IMR-90 (cell line): ENCODE data around the gene DPYSL3. TPM values are rescaled to one million over a fixed set of nuclear protein-coding genes. Genes with fewer than 3 reads are reported as not detected.

ENCODE experiments used
- ATAC-seq: fragments of 200-7000 bp; cut with Tn5 transposase; 2 replicates; pipeline ENCODE4 v1.9.1; 2020; ENCODE audit warnings: low read depth, mild to moderate bottlenecking, moderate library complexity
- BruUV-seq: library from RNA; stranded (reverse); fragments of 400-500 nt; replicated peaks from 2 replicates; lab custom pipeline; 2021; lab: Mats Ljungman, UMichigan
- CTCF ChIA-PET: fragments of 300-600 bp; formaldehyde crosslinking; extraction: SDS; loops from one replicate; lab custom pipeline; 2021; ENCODE audit warnings: antibody characterized with exemption; lab: Yijun Ruan, JAX
- POLR2A ChIA-PET: fragments of 300-600 bp; sonication (Branson Sonifier 250); formaldehyde crosslinking; loops from one replicate; lab custom pipeline; 2022; ENCODE audit warnings: antibody characterized with exemption; ENCODE audit not compliant: unreplicated experiment; lab: Charles Lee
- DNase-seq: peaks from one replicate; pipeline ENCODE4 v3.0.0; 2013
- H2AFZ ChIP-seq: replicated peaks from 2 replicates; pipeline ENCODE3; 2013; ENCODE audit warnings: low read length, mild to moderate bottlenecking; ENCODE audit not compliant: poor library complexity
- H2AK5ac ChIP-seq: 2 replicates; pipeline ENCODE4 v1.6.1; 2013; ENCODE audit warnings: low read depth, low read length, inconsistent platforms
- H2AK9ac ChIP-seq: replicated peaks from 2 replicates; pipeline ENCODE3; 2013; ENCODE audit warnings: mild to moderate bottlenecking, low read depth, low read length, moderate library complexity; ENCODE audit not compliant: poor library complexity
- H2BK120ac ChIP-seq: 2 replicates; pipeline ENCODE4 v1.6.1; 2013; ENCODE audit warnings: low read depth, low read length, inconsistent platforms
- H2BK15ac ChIP-seq: 3 replicates; pipeline ENCODE4 v1.6.1; 2013; ENCODE audit warnings: low read depth, low read length, inconsistent platforms
- H2BK20ac ChIP-seq: 2 replicates; pipeline ENCODE4 v1.6.1; 2013; ENCODE audit warnings: low read depth, mild to moderate bottlenecking, inconsistent platforms, low read length, moderate library complexity
- H2BK5ac ChIP-seq: 2 replicates; pipeline ENCODE4 v1.6.1; 2013; ENCODE audit warnings: mild to moderate bottlenecking, low read depth, low read length, inconsistent platforms; ENCODE audit not compliant: poor library complexity, severe bottlenecking
- H3K14ac ChIP-seq: replicated peaks from 2 replicates; pipeline ENCODE4 v1.6.1; 2013; ENCODE audit warnings: low read depth, low read length, inconsistent platforms
- H3K18ac ChIP-seq: 2 replicates; pipeline ENCODE4 v1.6.1; 2013; ENCODE audit warnings: low read depth, low read length, control low read depth
- H3K23ac ChIP-seq: 2 replicates; pipeline ENCODE4 v1.6.1; 2013; ENCODE audit warnings: low read depth, low read length, inconsistent platforms
- H3K27ac ChIP-seq: 2 replicates; pipeline ENCODE4 v1.5.1; 2013; ENCODE audit warnings: mild to moderate bottlenecking, control low read depth, low read length; ENCODE audit not compliant: insufficient read depth
- H3K27me3 ChIP-seq: 2 replicates; pipeline ENCODE4 v1.6.1; 2013; ENCODE audit warnings: low read length; ENCODE audit not compliant: control insufficient read depth, insufficient read depth
- H3K36me3 ChIP-seq: 2 replicates; pipeline ENCODE4 v1.6.1; 2013; ENCODE audit warnings: low read length, mixed read lengths; ENCODE audit not compliant: control insufficient read depth, insufficient read depth
- H3K4ac ChIP-seq: 2 replicates; pipeline ENCODE4 v1.6.1; 2013; ENCODE audit warnings: low read depth, low read length, inconsistent platforms
- H3K4me1 ChIP-seq: 2 replicates; pipeline ENCODE4 v1.6.1; 2013; ENCODE audit warnings: low read length, mixed read lengths; ENCODE audit not compliant: control insufficient read depth, insufficient read depth
- H3K4me2 ChIP-seq: 2 replicates; pipeline ENCODE4 v1.6.1; 2013; ENCODE audit warnings: low read depth, mild to moderate bottlenecking, control low read depth, low read length, moderate library complexity
- H3K4me3 ChIP-seq: 2 replicates; pipeline ENCODE4 v1.5.1; 2013; ENCODE audit warnings: low read depth, mild to moderate bottlenecking, control low read depth, low read length, moderate library complexity; ENCODE audit not compliant: insufficient read depth
- H3K56ac ChIP-seq: 2 replicates; pipeline ENCODE4 v1.6.1; 2013; ENCODE audit warnings: low read length, inconsistent platforms; ENCODE audit not compliant: insufficient read depth; ENCODE audit errors: extremely low read depth
- H3K79me1 ChIP-seq, 2 experiments: 2 replicates each; pipeline ENCODE4 v1.6.1; 2013; ENCODE audit warnings: low read length in 2 of 2, inconsistent platforms in 1 of 2, low read depth in 1 of 2
- H3K9ac ChIP-seq: 2 replicates; pipeline ENCODE4 v1.6.1; 2013; ENCODE audit warnings: low read depth, low read length, control low read depth
- H3K9me1 ChIP-seq: 2 replicates; pipeline ENCODE4 v1.6.1; 2013; ENCODE audit warnings: low read length, inconsistent platforms; ENCODE audit not compliant: insufficient read depth
- H3K9me3 ChIP-seq: 2 replicates; pipeline ENCODE4 v1.6.1; 2013; ENCODE audit warnings: low read length; ENCODE audit not compliant: control insufficient read depth, insufficient read depth
- H4K20me1 ChIP-seq: 2 replicates; pipeline ENCODE4 v1.6.1; 2013; ENCODE audit warnings: low read length, inconsistent platforms; ENCODE audit not compliant: insufficient read depth
- H4K5ac ChIP-seq: 2 replicates; pipeline ENCODE4 v1.6.1; 2013; ENCODE audit warnings: mild to moderate bottlenecking, low read depth, low read length, control low read depth
- H4K8ac ChIP-seq, 2 experiments: 2 replicates each; pipeline ENCODE4 v1.6.1; 2013; ENCODE audit warnings: low read depth in 2 of 2, low read length in 2 of 2, control low read depth in 1 of 2, inconsistent platforms in 1 of 2
- H4K91ac ChIP-seq: 2 replicates; pipeline ENCODE4 v1.6.1; 2013; ENCODE audit warnings: low read depth, low read length, inconsistent platforms; ENCODE audit not compliant: insufficient read depth
- ELK1 ChIP-seq: fragments of 150-350 bp; IDR thresholded peaks from 2 replicates; pipeline ENCODE4 v1.6.1; 2016; ENCODE audit warnings: low read depth, mild to moderate bottlenecking, low read length, moderate library complexity, borderline replicate concordance
- WGBS, 2 experiments: methylation state at CpG; one replicate each; pipeline versions ENCODE4 v1.1.5 to v1.1.7; 2013; ENCODE audit warnings: missing lambda C conversion rate in 2 of 2; ENCODE audit not compliant: insufficient read length in 1 of 2; ENCODE audit errors: extremely low coverage in 2 of 2; 5-methylcytosine and 5-hydroxymethylcytosine counted together
- dilution Hi-C: fragments of 300-500 bp; cut with HindIII; formaldehyde crosslinking; loops from one replicate; pipeline ENCODE4 v1.14.3; 2018; ENCODE audit warnings: low sequenced_read_pairs; ENCODE audit not compliant: unreplicated experiment
- in situ Hi-C: fragments of 300-500 bp; cut with MboI; formaldehyde crosslinking; loops from 3 replicates; pipeline ENCODE4 v1.14.3; 2019; ENCODE audit warnings: low sequenced_read_pairs, inconsistent platforms, mixed read lengths
- intact Hi-C: fragments of 100-400 bp; cut with micrococcal nuclease; formaldehyde crosslinking; loops from 2 replicates; pipeline ENCODE4 v1.10.0; 2022
- polyA plus RNA-seq, 3 experiments: library from polyadenylated mRNA; depleted of rRNA; stranded (reverse); fragments of >200 nt; gene quantifications; 2 replicates each; pipeline ENCODE4 v1.2.3, GENCODE V29; 2012; ENCODE audit warnings: low replicate concordance in 1 of 3
- total RNA-seq: library from RNA; depleted of rRNA; stranded (reverse); fragments of >200 nt; gene quantifications from 2 replicates; pipeline ENCODE4 v1.2.3, GENCODE V29; 2012

The DPYSL3 gene
- total and polyA plus RNA-seq, 2 of the 4 experiments (the other 2 are of a cell fraction), result 50.2 to 60.9 TPM

- BruUV-seq, result no TSS peak
- no peak for TF ChIP-seq ELK1
- no peak overlapping the region for H2BK120ac ChIP-seq
Measured at GRCh38 chr5:147381555-147381954, 128.3 kb downstream of the DPYSL3 start.

More at GRCh38 chr5:147381555-147381954, 128.3 kb downstream of the DPYSL3 start:
- Histone ChIP-seq H3K9me1 (no peaks in the 10 kb centered on the region), H2AK5ac (no peak overlapping the region), H3K27ac (no peak overlapping the region), H4K20me1 (no peaks in the 10 kb centered on the region), H3K27me3 (no peaks in the 10 kb centered on the region; the same call in 1 of the 2 replicates), H3K9me3 (peaks cover 2% of the 10 kb centered on the region; the same call in 1 of the 2 replicates), H2AFZ (no peak overlapping the region), H3K9ac (no peak overlapping the region), H2BK20ac (no peak overlapping the region), H3K14ac (no peak overlapping the region), H4K91ac (no peak overlapping the region), H3K56ac (no peak overlapping the region), H3K4me1 (no peaks in the 10 kb centered on the region; the same call in 1 of the 2 replicates), H4K5ac (no peak overlapping the region), H4K8ac (no peak overlapping the region), H3K23ac (no peak overlapping the region), H2AK9ac (no peak overlapping the region), H2BK5ac (no peak overlapping the region), H3K4me2 (no peak overlapping the region), H3K18ac (no peak overlapping the region), H3K79me1 (no peaks in the 10 kb centered on the region), H3K36me3 (no peaks in the 10 kb centered on the region), H3K4me3 (no peak overlapping the region), H2BK15ac (no peak overlapping the region), H3K4ac (no peak overlapping the region)
- dilution Hi-C loops, result no loop called here
- no peak for ATAC-seq
- intact Hi-C loops, result no loop called here
- CTCF ChIA-PET, result interaction anchor here (0.6 to 1.4 kb wide), 2 partner anchors 12 to 173 kb away, joined by 5 read pairs; no protein-coding TSS in a partner anchor
- POLR2A ChIA-PET, result no interaction called here
- DNase-seq, result no peak
- WGBS, 2 experiments, result no CpG with 5 or more reads among the region's 3 CpGs
- in situ Hi-C loops, result no loop called here
